ENCODE results near the gene PRDM2.

GRCh38 chr1:13731897-13732296, 31.9 kb downstream of the PRDM2 start:
- no peak for TF ChIP-seq CTCF (IDR thresholded peaks at IDR 0.05; ENCODE audit: low read length)
- TF ChIP-seq EZH2phosphoT487 (IDR thresholded peaks at IDR 0.05; ENCODE audit: low read length) = no peak
- no peak for TF ChIP-seq EZH2 (optimal IDR thresholded peaks at IDR 0.05; ENCODE audit: low read depth, low read length)
